H9 (cell line): ENCODE results near the gene IL33. TPM values are rescaled to one million over a fixed set of nuclear protein-coding genes. Genes with fewer than 3 reads are reported as not detected.

ENCODE experiments used
- DNase-seq: peaks from one replicate; pipeline ENCODE4 v3.0.0-alpha.2; 2017
- H2AFZ ChIP-seq: one replicate; pipeline ENCODE4 v1.6.1; 2013; ENCODE audit warnings: mild to moderate bottlenecking, low read length, control low read depth, moderate library complexity
- H2AK5ac ChIP-seq: 2 replicates; pipeline ENCODE4 v1.6.1; 2013; ENCODE audit warnings: low read length, control low read depth, mixed read lengths; ENCODE audit not compliant: insufficient read length
- H2BK120ac ChIP-seq: one replicate; pipeline ENCODE4 v1.6.1; 2013; ENCODE audit warnings: low read depth, mild to moderate bottlenecking, low read length, control low read depth, inconsistent platforms; ENCODE audit not compliant: poor library complexity, severe bottlenecking
- H2BK12ac ChIP-seq: 2 replicates; pipeline ENCODE4 v1.6.1; 2013; ENCODE audit warnings: low read length, control low read depth, mixed read lengths, low read depth; ENCODE audit not compliant: insufficient read length
- H2BK15ac ChIP-seq: 2 replicates; pipeline ENCODE4 v1.6.1; 2013; ENCODE audit warnings: low read depth, low read length, control low read depth
- H2BK20ac ChIP-seq: one replicate; pipeline ENCODE4 v1.6.1; 2013; ENCODE audit warnings: low read depth, mild to moderate bottlenecking, low read length, control low read depth, inconsistent platforms; ENCODE audit not compliant: poor library complexity, severe bottlenecking
- H2BK5ac ChIP-seq: 2 replicates; pipeline ENCODE4 v1.6.1; 2013; ENCODE audit warnings: low read length, control low read depth, mixed read lengths; ENCODE audit not compliant: insufficient read length
- H3K14ac ChIP-seq: 2 replicates; pipeline ENCODE4 v1.6.1; 2013; ENCODE audit warnings: low read length, control low read depth; ENCODE audit not compliant: insufficient read depth
- H3K18ac ChIP-seq: 2 replicates; pipeline ENCODE4 v1.6.1; 2013; ENCODE audit warnings: low read depth, mild to moderate bottlenecking, mixed read lengths, low read length, control low read depth; ENCODE audit not compliant: insufficient read length
- H3K23ac ChIP-seq: 2 replicates; pipeline ENCODE4 v1.6.1; 2013; ENCODE audit warnings: low read length, control low read depth, mixed read lengths, low read depth; ENCODE audit not compliant: insufficient read length
- H3K23me2 ChIP-seq: 2 replicates; pipeline ENCODE4 v1.6.1; 2013; ENCODE audit warnings: low read depth, mild to moderate bottlenecking, mixed read lengths, low read length, control low read depth; ENCODE audit not compliant: insufficient read length, poor library complexity, severe bottlenecking
- H3K27ac ChIP-seq: 2 replicates; pipeline ENCODE4 v1.5.1; 2013; ENCODE audit warnings: low read length, control low read depth, mixed read lengths, low read depth; ENCODE audit not compliant: insufficient read length
- H3K27me3 ChIP-seq: 2 replicates; pipeline ENCODE4 v1.6.1; 2013; ENCODE audit warnings: low read length, control low read depth, inconsistent platforms; ENCODE audit not compliant: insufficient read depth
- H3K4ac ChIP-seq: 2 replicates; pipeline ENCODE4 v1.6.1; 2013; ENCODE audit warnings: low read depth, mild to moderate bottlenecking, control low read depth, inconsistent platforms, low read length, moderate library complexity
- H3K4me1 ChIP-seq: 2 replicates; pipeline ENCODE4 v1.6.1; 2013; ENCODE audit warnings: low read length, control low read depth, inconsistent platforms; ENCODE audit not compliant: insufficient read depth
- H3K4me2 ChIP-seq: 2 replicates; pipeline ENCODE4 v1.6.1; 2013; ENCODE audit warnings: low read length, control low read depth, mixed read lengths; ENCODE audit not compliant: insufficient read length, insufficient read depth
- H3K56ac ChIP-seq: 2 replicates; pipeline ENCODE4 v1.6.1; 2013; ENCODE audit warnings: low read depth, mild to moderate bottlenecking, mixed read lengths, low read length, control low read depth; ENCODE audit not compliant: insufficient read length
- H3K79me1 ChIP-seq: 2 replicates; pipeline ENCODE4 v1.6.1; 2013; ENCODE audit warnings: low read depth, mild to moderate bottlenecking, moderate library complexity, low read length, control low read depth, inconsistent platforms; ENCODE audit not compliant: insufficient read depth, poor library complexity, severe bottlenecking
- H3K79me2 ChIP-seq: 2 replicates; pipeline ENCODE4 v1.6.1; 2013; ENCODE audit warnings: low read length, control low read depth, inconsistent platforms; ENCODE audit not compliant: insufficient read depth
- H3K9ac ChIP-seq: 2 replicates; pipeline ENCODE4 v1.6.1; 2013; ENCODE audit warnings: low read length, control low read depth, mixed read lengths; ENCODE audit not compliant: insufficient read length; ENCODE audit errors: extremely low read depth
- H3K9me3 ChIP-seq: one replicate; pipeline ENCODE4 v1.6.1; 2013; ENCODE audit warnings: low read depth, low read length, inconsistent platforms; ENCODE audit not compliant: control insufficient read depth
- H3T11ph ChIP-seq: one replicate; pipeline ENCODE4 v1.6.1; 2013; ENCODE audit warnings: mild to moderate bottlenecking, low read length, control low read depth, inconsistent platforms
- H4K20me1 ChIP-seq: one replicate; pipeline ENCODE4 v1.6.1; 2013; ENCODE audit not compliant: control insufficient read depth, insufficient read length, insufficient read depth
- H4K5ac ChIP-seq: 2 replicates; pipeline ENCODE4 v1.6.1; 2013; ENCODE audit warnings: low read depth, mild to moderate bottlenecking, mixed read lengths, low read length, control low read depth; ENCODE audit not compliant: insufficient read length
- H4K8ac ChIP-seq: replicated peaks from 2 replicates; pipeline ENCODE4 v1.6.1; 2013; ENCODE audit warnings: low read length, control low read depth, mixed read lengths, low read depth; ENCODE audit not compliant: insufficient read length
- H4K91ac ChIP-seq: 2 replicates; pipeline ENCODE4 v1.6.1; 2013; ENCODE audit warnings: low read depth, mild to moderate bottlenecking, moderate library complexity, mixed read lengths, low read length, control low read depth; ENCODE audit not compliant: insufficient read length
- H3K27ac Mint-ChIP-seq, 3 experiments: 2 replicates in 2 of 3; 3 replicates in 1 of 3; pipeline ENCODE4 v1.8.0; 2020 to 2021; ENCODE audit warnings: mixed read lengths in 3 of 3, mild to moderate bottlenecking in 1 of 3, moderate library complexity in 1 of 3
- H3K27me3 Mint-ChIP-seq: 2 replicates; pipeline ENCODE4 v1.8.0; 2021; ENCODE audit warnings: low read depth, mild to moderate bottlenecking, moderate library complexity, mixed read lengths
- H3K36me3 Mint-ChIP-seq, 3 experiments: 2 replicates in 2 of 3; 3 replicates in 1 of 3; pipeline ENCODE4 v1.8.0; 2020 to 2021; ENCODE audit warnings: low read depth in 3 of 3, mixed read lengths in 3 of 3; ENCODE audit not compliant: insufficient read depth in 1 of 3
- H3K4me1 Mint-ChIP-seq, 2 experiments: 2 replicates each; pipeline ENCODE4 v1.8.0; 2020; ENCODE audit warnings: mixed read lengths in 2 of 2
- H3K4me3 Mint-ChIP-seq, 2 experiments: 2 replicates in 1 of 2; 3 replicates in 1 of 2; pipeline ENCODE4 v1.8.0; 2020 to 2021; ENCODE audit warnings: mild to moderate bottlenecking in 2 of 2, mixed read lengths in 2 of 2, moderate library complexity in 1 of 2
- H3K9me3 Mint-ChIP-seq, 2 experiments: 2 replicates in 1 of 2; 3 replicates in 1 of 2; pipeline ENCODE4 v1.8.0; 2020; ENCODE audit warnings: mild to moderate bottlenecking in 2 of 2, mixed read lengths in 2 of 2, moderate library complexity in 1 of 2
- CTCF ChIP-seq: fragments of 200-600 bp; sonication (generic); conservative IDR thresholded peaks from 3 replicates; pipeline ENCODE4 v1.8.0; 2021; ENCODE audit warnings: antibody characterized with exemption, mild to moderate bottlenecking
- WGBS: extraction: QIAGEN DNeasy Blood & Tissue Kit; methylation state at CpG from one replicate; pipeline ENCODE4 v1.1.7; 2013; ENCODE audit warnings: missing lambda C conversion rate, low lambda C conversion rate, mixed read lengths; ENCODE audit not compliant: insufficient read length; ENCODE audit errors: extremely low coverage; 5-methylcytosine and 5-hydroxymethylcytosine counted together
- total RNA-seq: library from RNA; stranded (reverse); gene quantifications from 2 replicates; pipeline ENCODE4 v1.2.1, GENCODE V29; 2021

The IL33 gene
- total RNA-seq, 1 experiment from 2014 or later, result not detected

- H3K9me3 ChIP-seq, result peaks cover 6% of the 10 kb centered on the region
- no peak overlapping the region for H3T11ph ChIP-seq
- H3K23me2 ChIP-seq, result no peaks in the 10 kb centered on the region
- no peak overlapping the region for H2BK12ac ChIP-seq
- H3K9ac ChIP-seq, result no peak overlapping the region
- no peak overlapping the region for H3K27ac ChIP-seq
- H3K79me1 ChIP-seq, result no peaks in the 10 kb centered on the region
- Mint-ChIP-seq H3K27me3 (peaks cover 1% of the 10 kb centered on the region), H3K4me1 (no peaks in the 10 kb centered on the region), H3K36me3 (peaks cover 5 to 12% (median 10%) of the 10 kb centered on the region in 3 experiments; a peak in 5 of 7 replicates), H3K9me3 (peaks cover 12 to 14% of the 10 kb centered on the region in 2 experiments), H3K4me3 (no peak overlapping the region), H3K27ac (no peak overlapping the region)
- no peak overlapping the region for H2AFZ ChIP-seq
- no peak overlapping the region for H4K5ac ChIP-seq
- no peak overlapping the region for H3K14ac ChIP-seq
- no peak overlapping the region for H4K8ac ChIP-seq
- no peaks in the 10 kb centered on the region for H3K79me2 ChIP-seq
- H4K91ac ChIP-seq, result no peak overlapping the region
- no peak overlapping the region for H3K56ac ChIP-seq
- no peaks in the 10 kb centered on the region for H3K27me3 ChIP-seq
- no peak for DNase-seq
- no peak overlapping the region for H3K18ac ChIP-seq
- H3K4me1 ChIP-seq, result no peaks in the 10 kb centered on the region
- no peak overlapping the region for H2BK5ac ChIP-seq
- H2BK120ac ChIP-seq, result no peak overlapping the region
- no peak overlapping the region for H3K23ac ChIP-seq
- H3K4me2 ChIP-seq, result no peak overlapping the region
- H4K20me1 ChIP-seq, result no peaks in the 10 kb centered on the region
- WGBS, result no CpG with 5 or more reads among the region's 3 CpGs
- H2BK15ac ChIP-seq, result no peak overlapping the region
- no peak overlapping the region for H2AK5ac ChIP-seq
- TF ChIP-seq CTCF, result no peak
- H3K4ac ChIP-seq, result no peak overlapping the region
- H2BK20ac ChIP-seq, result no peak overlapping the region
These were observed 53.3 kb downstream of the IL33 start for GRCh38 chr9:6268826-6269397.
